ENCODE measurements around the gene EFEMP2.
"Not testable (repeated sequence)": the region's sequence is repeated elsewhere in the genome, so short reads cannot be mapped to it uniquely, and the experiment has no call there.

EFEMP2 gene

DNA sequence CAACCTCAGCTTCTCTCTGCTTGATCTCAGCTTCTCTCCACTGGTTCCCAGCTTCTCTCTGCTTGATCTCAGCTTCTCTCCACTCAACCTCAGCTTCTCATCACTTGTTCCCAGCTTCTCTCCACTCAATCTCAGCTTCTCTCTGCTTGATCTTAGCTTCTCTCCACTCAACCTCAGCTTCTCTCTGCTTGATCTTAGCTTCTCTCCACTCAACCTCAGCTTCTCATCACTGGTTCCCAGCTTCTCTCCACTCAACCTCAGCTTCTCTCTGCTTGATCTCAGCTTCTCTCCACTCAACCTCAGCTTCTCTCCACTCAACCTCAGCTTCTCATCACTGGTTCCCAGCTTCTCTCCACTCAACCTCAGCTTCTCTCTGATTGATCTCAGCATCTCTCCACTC lies 40.4 kb downstream of the EFEMP2 start:
- H4K12ac ChIP-seq (ENCODE audit: low read depth, low read length); H3K27me3 ChIP-seq (ENCODE audit: insufficient read depth, low read length); H4K8ac ChIP-seq (ENCODE audit: low read depth, low read length); H3K23ac ChIP-seq (ENCODE audit: low read length); H3K79me1 ChIP-seq (ENCODE audit: low read length); H3K27ac ChIP-seq (ENCODE audit: low read depth, low read length); H3K4me2 ChIP-seq (ENCODE audit: low read length); H3K9ac ChIP-seq (ENCODE audit: low read length); H2AFZ ChIP-seq (ENCODE audit: insufficient read depth, low read length, poor library complexity); H3K18ac ChIP-seq (ENCODE audit: low read length); H2BK120ac ChIP-seq (ENCODE audit: insufficient read depth, low read length, poor library complexity); H2BK12ac ChIP-seq (ENCODE audit: low read length); H3K4me1 ChIP-seq (ENCODE audit: control insufficient read depth in 1 of 2, insufficient read depth in 2 of 2, low read length in 2 of 2); H3K79me2 ChIP-seq (ENCODE audit: control insufficient read depth, insufficient read depth, low read length, poor library complexity); H4K91ac ChIP-seq (ENCODE audit: low read depth, low read length); H2BK5ac ChIP-seq (ENCODE audit: low read depth, low read length, poor library complexity); H3K36me3 ChIP-seq (ENCODE audit: control insufficient read depth in 1 of 2, insufficient read depth in 2 of 2, low read length in 2 of 2); H2AK5ac ChIP-seq (ENCODE audit: low read length); DNase-seq; H3K9me3 ChIP-seq (ENCODE audit: insufficient read depth, low read depth, low read length); H3K4ac ChIP-seq (ENCODE audit: low read depth, low read length); H3K4me3 ChIP-seq (ENCODE audit: low read depth, low read length); H3K14ac ChIP-seq (ENCODE audit: low read length): not testable (repeated sequence)

DNA sequence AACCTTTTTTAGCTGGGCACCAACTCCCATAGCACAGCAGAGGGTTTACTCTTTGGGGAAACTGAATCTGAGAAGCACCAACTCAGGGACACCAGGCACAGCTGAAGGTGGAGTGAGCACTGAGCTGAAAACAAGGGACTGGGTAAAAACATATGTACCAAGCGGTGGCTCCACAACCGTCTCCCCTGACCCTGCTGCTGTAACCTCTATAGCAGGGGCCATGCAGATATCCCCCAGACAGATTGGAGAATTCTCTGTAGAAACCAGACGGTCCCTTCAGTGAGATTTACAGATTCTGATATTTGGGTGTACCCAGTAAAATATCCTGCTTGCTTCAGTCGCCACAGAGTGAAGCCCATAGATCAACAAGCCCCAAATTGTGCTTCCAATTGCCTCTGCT lies 43.1 kb downstream of the EFEMP2 start:
- H3K79me1 ChIP-seq (ENCODE audit: low read length): peaks cover 5% of the 10 kb centered on the region
- H2AFZ ChIP-seq (ENCODE audit: insufficient read depth, low read length, poor library complexity): no peak overlapping the region
- H4K8ac ChIP-seq (ENCODE audit: low read depth, low read length): no peak overlapping the region
- H2AK5ac ChIP-seq (ENCODE audit: low read length): no peak overlapping the region
- no peak for DNase-seq
- no peak overlapping the region for H3K23ac ChIP-seq (ENCODE audit: low read length)
- no peak overlapping the region for H2BK5ac ChIP-seq (ENCODE audit: low read depth, low read length, poor library complexity)
- no CpG with 5 or more reads among the region's 4 CpGs for WGBS (ENCODE audit: extremely low coverage, insufficient coverage, insufficient read length)
- H3K4me2 ChIP-seq (ENCODE audit: low read length): no peak overlapping the region
- H4K91ac ChIP-seq (ENCODE audit: low read depth, low read length): no peak overlapping the region
- no peaks in the 10 kb centered on the region for H3K36me3 ChIP-seq (ENCODE audit: control insufficient read depth in 1 of 2, insufficient read depth in 2 of 2, low read length in 2 of 2)
- H3K9ac ChIP-seq (ENCODE audit: low read length): no peak overlapping the region
- H3K4me3 ChIP-seq (ENCODE audit: low read depth, low read length): no peak overlapping the region
- no peak overlapping the region for H3K18ac ChIP-seq (ENCODE audit: low read length)
- no peak overlapping the region for H2BK120ac ChIP-seq (ENCODE audit: insufficient read depth, low read length, poor library complexity)
- no peak overlapping the region for H3K14ac ChIP-seq (ENCODE audit: low read length)
- H3K4me1 ChIP-seq (ENCODE audit: control insufficient read depth in 1 of 2, insufficient read depth in 2 of 2, low read length in 2 of 2): peaks cover 0 to 9% of the 10 kb centered on the region in 2 experiments
- no peaks in the 10 kb centered on the region for H3K27me3 ChIP-seq (ENCODE audit: insufficient read depth, low read length)
- H3K27ac ChIP-seq (ENCODE audit: low read depth, low read length): no peak overlapping the region
- H2BK12ac ChIP-seq (ENCODE audit: low read length): no peak overlapping the region
- no peaks in the 10 kb centered on the region for H3K79me2 ChIP-seq (ENCODE audit: control insufficient read depth, insufficient read depth, low read length, poor library complexity)
- H3K4ac ChIP-seq (ENCODE audit: low read depth, low read length): no peak overlapping the region
- no peak overlapping the region for H4K12ac ChIP-seq (ENCODE audit: low read depth, low read length)
- peaks cover 3% of the 10 kb centered on the region for H3K9me3 ChIP-seq (ENCODE audit: insufficient read depth, low read depth, low read length)

DNA sequence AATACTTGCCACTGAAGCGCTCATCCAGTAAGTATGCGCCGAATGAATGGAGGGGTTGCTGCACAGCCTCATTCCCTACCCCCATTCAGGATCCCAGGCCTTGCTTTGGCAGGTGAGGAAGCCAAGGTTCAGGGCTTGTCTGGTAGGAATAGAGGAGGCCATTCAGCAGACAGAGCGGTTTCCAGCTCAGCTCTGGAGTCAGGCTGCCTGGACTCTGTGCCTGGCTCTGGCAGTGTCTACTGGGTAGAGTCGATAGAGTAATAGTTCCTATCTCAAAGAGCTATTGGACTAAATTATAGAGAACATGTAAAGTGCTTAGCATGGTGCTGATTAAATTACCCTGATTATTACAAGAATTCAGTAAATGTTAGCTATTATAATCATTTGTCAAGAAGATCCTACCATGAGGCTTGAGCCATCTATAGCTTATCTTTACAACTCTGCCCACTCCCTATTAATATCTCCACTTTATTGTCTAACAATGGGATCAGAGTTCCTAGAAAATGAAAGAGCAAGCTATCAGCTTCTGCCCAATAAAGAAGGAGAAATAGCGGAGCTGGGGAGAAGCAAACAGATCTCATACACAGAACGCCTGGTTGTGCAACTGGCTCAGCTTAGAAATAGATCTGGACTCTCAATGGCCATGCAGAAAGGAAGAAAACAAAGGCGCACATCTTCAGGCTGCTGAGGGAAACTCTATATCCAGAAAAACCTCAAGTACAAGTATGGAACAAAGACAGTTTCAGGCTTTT lies 45.4 kb downstream of the EFEMP2 start:
- Histone ChIP-seq H3K79me2 (ENCODE audit: control insufficient read depth, insufficient read depth, low read length, poor library complexity) (no peaks in the 10 kb centered on the region), H3K4ac (ENCODE audit: low read depth, low read length) (no peak overlapping the region), H3K18ac (ENCODE audit: low read length) (no peak overlapping the region), H2BK12ac (ENCODE audit: low read length) (no peak overlapping the region), H3K14ac (ENCODE audit: low read length) (no peak overlapping the region), H3K27me3 (ENCODE audit: insufficient read depth, low read length) (no peaks in the 10 kb centered on the region), H3K4me1 (ENCODE audit: control insufficient read depth in 1 of 2, insufficient read depth in 2 of 2, low read length in 2 of 2) (no peaks in the 10 kb centered on the region), H2BK5ac (ENCODE audit: low read depth, low read length, poor library complexity) (no peak overlapping the region), H2AK5ac (ENCODE audit: low read length) (no peak overlapping the region), H3K27ac (ENCODE audit: low read depth, low read length) (no peak overlapping the region), H2BK120ac (ENCODE audit: insufficient read depth, low read length, poor library complexity) (no peak overlapping the region), H3K23ac (ENCODE audit: low read length) (no peak overlapping the region), H3K9ac (ENCODE audit: low read length) (no peak overlapping the region), H3K36me3 (ENCODE audit: control insufficient read depth in 1 of 2, insufficient read depth in 2 of 2, low read length in 2 of 2) (no peaks in the 10 kb centered on the region), H2AFZ (ENCODE audit: insufficient read depth, low read length, poor library complexity) (no peak overlapping the region), H3K79me1 (ENCODE audit: low read length) (no peaks in the 10 kb centered on the region), H4K12ac (ENCODE audit: low read depth, low read length) (no peak overlapping the region), H3K4me2 (ENCODE audit: low read length) (no peak overlapping the region), H3K9me3 (ENCODE audit: insufficient read depth, low read depth, low read length) (no peaks in the 10 kb centered on the region), H4K91ac (ENCODE audit: low read depth, low read length) (no peak overlapping the region), H3K4me3 (ENCODE audit: low read depth, low read length) (no peak overlapping the region), H4K8ac (ENCODE audit: low read depth, low read length) (no peak overlapping the region)
- DNase-seq: no peak
- no CpG with 5 or more reads among the region's 8 CpGs for WGBS (ENCODE audit: extremely low coverage, insufficient coverage, insufficient read length)

DNA sequence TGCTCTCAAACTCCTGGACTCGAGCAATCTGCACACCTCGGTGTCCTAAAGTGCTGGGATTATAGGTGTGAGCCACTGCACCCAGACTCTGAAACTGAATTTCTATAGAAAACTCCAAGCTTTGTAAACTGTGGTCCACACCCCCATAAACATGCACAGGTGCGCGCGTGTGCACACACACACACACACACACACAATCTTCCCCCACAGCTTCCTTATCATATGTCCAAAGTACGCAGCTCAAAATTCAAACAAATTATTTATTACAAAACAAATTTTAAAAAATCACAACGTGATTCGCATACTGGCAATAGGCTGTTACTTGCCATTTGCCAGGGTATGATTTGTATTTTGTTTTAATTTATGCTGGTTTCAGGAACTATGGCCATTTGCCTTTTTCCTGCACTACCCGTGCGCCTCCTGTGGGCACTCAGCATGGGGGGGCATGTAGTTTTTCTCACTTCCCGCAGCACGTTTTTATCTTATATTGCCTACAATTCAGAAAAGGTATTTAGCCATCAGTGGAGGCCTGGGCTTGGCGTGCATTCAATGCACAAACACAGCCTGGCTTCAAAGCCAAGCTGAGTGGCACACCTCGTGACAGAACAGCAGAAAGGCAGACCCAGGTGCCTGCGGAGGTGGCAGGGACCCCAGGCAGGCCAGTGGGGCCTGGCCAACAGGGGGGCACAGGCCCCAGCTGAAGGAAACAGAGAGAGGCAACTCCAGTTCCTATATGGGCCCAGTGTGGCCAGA lies 49.6 kb downstream of the EFEMP2 start:
- no peak overlapping the region for H2AK5ac ChIP-seq (ENCODE audit: low read length)
- no peak overlapping the region for H3K14ac ChIP-seq (ENCODE audit: low read length)
- no peak overlapping the region for H2BK12ac ChIP-seq (ENCODE audit: low read length)
- WGBS (ENCODE audit: extremely low coverage, insufficient coverage, insufficient read length): 100% methylated on average over 3 of the region's 15 CpGs
- H3K9me3 ChIP-seq (ENCODE audit: insufficient read depth, low read depth, low read length): no peaks in the 10 kb centered on the region
- no peaks in the 10 kb centered on the region for H3K27me3 ChIP-seq (ENCODE audit: insufficient read depth, low read length)
- peaks cover under 1% of the 10 kb centered on the region for H3K79me1 ChIP-seq (ENCODE audit: low read length)
- no peak overlapping the region for H3K27ac ChIP-seq (ENCODE audit: low read depth, low read length)
- H2BK120ac ChIP-seq (ENCODE audit: insufficient read depth, low read length, poor library complexity): no peak overlapping the region
- H4K91ac ChIP-seq (ENCODE audit: low read depth, low read length): no peak overlapping the region
- no peak overlapping the region for H3K18ac ChIP-seq (ENCODE audit: low read length)
- no peak overlapping the region for H3K4me2 ChIP-seq (ENCODE audit: low read length)
- H3K4me3 ChIP-seq (ENCODE audit: low read depth, low read length): no peak overlapping the region
- no peak overlapping the region for H2AFZ ChIP-seq (ENCODE audit: insufficient read depth, low read length, poor library complexity)
- no peak overlapping the region for H3K4ac ChIP-seq (ENCODE audit: low read depth, low read length)
- no peak for DNase-seq
- no peaks in the 10 kb centered on the region for H3K79me2 ChIP-seq (ENCODE audit: control insufficient read depth, insufficient read depth, low read length, poor library complexity)
- no peak overlapping the region for H4K12ac ChIP-seq (ENCODE audit: low read depth, low read length)
- H3K23ac ChIP-seq (ENCODE audit: low read length): no peak overlapping the region
- no peaks in the 10 kb centered on the region for H3K36me3 ChIP-seq (ENCODE audit: control insufficient read depth in 1 of 2, insufficient read depth in 2 of 2, low read length in 2 of 2)
- H2BK5ac ChIP-seq (ENCODE audit: low read depth, low read length, poor library complexity): no peak overlapping the region
- H3K4me1 ChIP-seq (ENCODE audit: control insufficient read depth in 1 of 2, insufficient read depth in 2 of 2, low read length in 2 of 2): no peaks in the 10 kb centered on the region
- no peak overlapping the region for H4K8ac ChIP-seq (ENCODE audit: low read depth, low read length)
- no peak overlapping the region for H3K9ac ChIP-seq (ENCODE audit: low read length)
